HEK293T (cell line): ENCODE data around the gene CHRD.

ENCODE experiments used
- CTCF ChIA-PET: fragments of 350-600 bp; formaldehyde crosslinking; extraction: SDS; loops from one replicate; lab custom pipeline; 2021; ENCODE audit warnings: antibody characterized with exemption, inconsistent platforms; lab: Yijun Ruan, JAX
- POLR2A ChIA-PET: fragments of 350-600 bp; formaldehyde crosslinking; extraction: SDS; loops from one replicate; lab custom pipeline; 2020; ENCODE audit warnings: antibody characterized with exemption, inconsistent platforms; lab: Yijun Ruan, JAX
- DNase-seq: peaks from one replicate; pipeline ENCODE4 v3.0.0; 2012; ENCODE audit warnings: mixed read lengths; ENCODE audit errors: extremely low spot score
- ARNT ChIP-seq: fragments of 450-650 bp; IDR thresholded peaks from 2 replicates; pipeline ENCODE4 v1.6.1; 2017; ENCODE audit warnings: mild to moderate bottlenecking
- BHLHE40 ChIP-seq: fragments of 450-650 bp; IDR thresholded peaks from 2 replicates; pipeline ENCODE4 v1.6.1; 2016; ENCODE audit warnings: mild to moderate bottlenecking, moderate library complexity, borderline replicate concordance
- CTBP1 ChIP-seq: fragments of 450-650 bp; IDR thresholded peaks from 2 replicates; pipeline ENCODE4 v1.6.1; 2016; ENCODE audit warnings: borderline replicate concordance
- ELF4 ChIP-seq: fragments of 450-650 bp; IDR thresholded peaks from 2 replicates; pipeline ENCODE4 v1.6.1; 2017; ENCODE audit warnings: antibody characterized with exemption
- FOXA1 ChIP-seq: fragments of 450-650 bp; IDR thresholded peaks from 2 replicates; pipeline ENCODE4 v1.6.1; 2016; ENCODE audit warnings: mild to moderate bottlenecking
- FOXK2 ChIP-seq: fragments of 450-650 bp; IDR thresholded peaks from 2 replicates; pipeline ENCODE4 v1.6.1; 2016; ENCODE audit warnings: mild to moderate bottlenecking
- FOXM1 ChIP-seq: fragments of 450-650 bp; IDR thresholded peaks from 2 replicates; pipeline ENCODE4 v1.6.1; 2017; ENCODE audit warnings: mild to moderate bottlenecking, borderline replicate concordance
- HDGF ChIP-seq: fragments of 450-650 bp; IDR thresholded peaks from 2 replicates; pipeline ENCODE4 v1.6.1; 2017; ENCODE audit warnings: antibody characterized with exemption, borderline replicate concordance
- L3MBTL2 ChIP-seq: fragments of 450-650 bp; conservative IDR thresholded peaks from 2 replicates; pipeline ENCODE4 v1.6.1; 2016; ENCODE audit warnings: mild to moderate bottlenecking
- LEF1 ChIP-seq: fragments of 450-650 bp; IDR thresholded peaks from 2 replicates; pipeline ENCODE4 v1.6.1; 2017; ENCODE audit warnings: mild to moderate bottlenecking, borderline replicate concordance
- NFRKB ChIP-seq: fragments of 450-650 bp; IDR thresholded peaks from 2 replicates; pipeline ENCODE4 v1.6.1; 2016; ENCODE audit warnings: mild to moderate bottlenecking, moderate library complexity
- PKNOX1 ChIP-seq: fragments of 450-650 bp; IDR thresholded peaks from 2 replicates; pipeline ENCODE4 v1.6.1; 2016
- SP1 ChIP-seq: fragments of 450-650 bp; IDR thresholded peaks from 2 replicates; pipeline ENCODE4 v1.6.1; 2017
- SUZ12 ChIP-seq: fragments of 450-650 bp; IDR thresholded peaks from 2 replicates; pipeline ENCODE4 v1.6.1; 2016; ENCODE audit warnings: mild to moderate bottlenecking
- TARDBP ChIP-seq: fragments of 450-650 bp; IDR thresholded peaks from 2 replicates; pipeline ENCODE4 v1.6.1; 2016
- ZNF384 ChIP-seq: fragments of 450-650 bp; IDR thresholded peaks from 2 replicates; pipeline ENCODE4 v1.6.1; 2016

Gene CHRD

GRCh38 chr3:184383033-184383740 is 3.3 kb downstream of the CHRD start:
- ChIA-PET POLR2A (no interaction called here), CTCF (no interaction called here)
- TF ChIP-seq L3MBTL2, result no peak
- no peak for TF ChIP-seq TARDBP
- no peak for TF ChIP-seq PKNOX1
- TF ChIP-seq BHLHE40, result no peak
- TF ChIP-seq CTBP1, result no peak
- TF ChIP-seq HDGF, result no peak
- TF ChIP-seq FOXM1, result no peak
- TF ChIP-seq SUZ12, result no peak
- TF ChIP-seq NFRKB, result no peak
- no peak for TF ChIP-seq ARNT
- TF ChIP-seq LEF1, result no peak
- TF ChIP-seq ZNF384, result no peak
- TF ChIP-seq SP1, result no peak
- no peak for TF ChIP-seq ELF4
- TF ChIP-seq FOXK2, result no peak
- no peak for TF ChIP-seq FOXA1
- no peak for DNase-seq

GRCh38 chr3:184384342-184384741 is 4.5 kb downstream of the CHRD start:
- no peak for TF ChIP-seq L3MBTL2
- TF ChIP-seq LEF1, result no peak
- no peak for TF ChIP-seq FOXM1
- no peak for TF ChIP-seq SP1
- no peak for TF ChIP-seq FOXA1
- no peak for TF ChIP-seq ARNT
- no peak for TF ChIP-seq TARDBP
- TF ChIP-seq CTBP1, result no peak
- TF ChIP-seq ZNF384, result no peak
- TF ChIP-seq HDGF, result no peak
- no peak for TF ChIP-seq PKNOX1
- TF ChIP-seq BHLHE40, result no peak
- no peak for TF ChIP-seq SUZ12
- no peak for TF ChIP-seq FOXK2
- TF ChIP-seq NFRKB, result no peak
- TF ChIP-seq ELF4, result no peak
- CTCF ChIA-PET, result interaction anchor here (1.5 kb wide), 1 partner anchor 15 kb away, joined by 3 read pairs; no protein-coding TSS in a partner anchor

GRCh38 chr3:184384856-184385422 is 5.1 kb downstream of the CHRD start:
- POLR2A ChIA-PET, result no interaction called here
- no peak for TF ChIP-seq FOXK2
- TF ChIP-seq TARDBP, result no peak
- TF ChIP-seq ELF4, result no peak
- no peak for TF ChIP-seq FOXM1
- TF ChIP-seq SP1, result no peak
- TF ChIP-seq ZNF384, result no peak

More at GRCh38 chr3:184384342-184384741, 4.5 kb downstream of the CHRD start:
- POLR2A ChIA-PET, result no interaction called here
- DNase-seq, result no peak

GRCh38 chr3:184386047-184386806 is 6.4 kb downstream of the CHRD start:
- ChIA-PET CTCF (no interaction called here), POLR2A (no interaction called here)
- no peak for TF ChIP-seq FOXM1
- no peak for TF ChIP-seq ELF4
- TF ChIP-seq PKNOX1, result no peak
- TF ChIP-seq BHLHE40, result no peak
- TF ChIP-seq FOXK2, result no peak
- TF ChIP-seq SUZ12, result no peak
- TF ChIP-seq SP1, result no peak
- no peak for TF ChIP-seq FOXA1
- no peak for TF ChIP-seq CTBP1
- TF ChIP-seq ARNT, result no peak
- no peak for TF ChIP-seq LEF1
- no peak for TF ChIP-seq HDGF
- TF ChIP-seq NFRKB, result no peak
- TF ChIP-seq ZNF384, result no peak
- TF ChIP-seq TARDBP, result no peak
- no peak for TF ChIP-seq L3MBTL2
- no peak for DNase-seq

More at GRCh38 chr3:184384856-184385422, 5.1 kb downstream of the CHRD start:
- no peak for DNase-seq
- CTCF ChIA-PET, result interaction anchor here (1.5 kb wide), 1 partner anchor 14 kb away, joined by 3 read pairs; no protein-coding TSS in a partner anchor

GRCh38 chr3:184387174-184387714 is 7.4 kb downstream of the CHRD start:
- TF ChIP-seq L3MBTL2, result no peak
- TF ChIP-seq BHLHE40, result no peak
- TF ChIP-seq SP1, result no peak
- TF ChIP-seq TARDBP, result no peak
- no peak for TF ChIP-seq FOXM1
- no peak for TF ChIP-seq ZNF384
- no peak for TF ChIP-seq FOXK2
- DNase-seq, result no peak
- ChIA-PET CTCF (no interaction called here), POLR2A (no interaction called here)
